K562 (cell line): ENCODE measurements around the gene ZNF410. TPM values are rescaled to one million over a fixed set of nuclear protein-coding genes. Genes with fewer than 3 reads are reported as not detected.

Experiments used
- ATF1 ChIP-seq, 2 experiments: fragments of 450-650 bp in 1 of 2; IDR thresholded peaks; 2 replicates each; pipeline ENCODE4 v1.6.1; 2016; ENCODE audit warnings: missing compliant biosample characterization in 1 of 2, missing genetic modification characterization in 1 of 2
- CBX1 ChIP-seq: sonication (generic); IDR thresholded peaks from 2 replicates; pipeline ENCODE4 v1.6.1; 2016; ENCODE audit warnings: antibody characterized with exemption, low read depth, mild to moderate bottlenecking
- EGR1 ChIP-seq: fragments of 450-650 bp; conservative IDR thresholded peaks from 2 replicates; pipeline ENCODE4 v1.6.1; 2017; ENCODE audit warnings: mild to moderate bottlenecking
- EP400 ChIP-seq: fragments of 450-650 bp; IDR thresholded peaks from 2 replicates; pipeline ENCODE4 v1.6.1; 2017; ENCODE audit warnings: antibody characterized with exemption, mild to moderate bottlenecking, moderate library complexity
- ETV1 ChIP-seq: fragments of 450-650 bp; conservative IDR thresholded peaks from 2 replicates; pipeline ENCODE4 v1.6.1; 2016; ENCODE audit warnings: missing genetic modification characterization, control low read depth, low read depth, missing compliant biosample characterization
- GATAD2A ChIP-seq: fragments of 450-650 bp; IDR thresholded peaks from 2 replicates; pipeline ENCODE4 v1.6.1; 2017
- HDAC1 ChIP-seq, 2 experiments: fragments of 450-650 bp; IDR thresholded peaks; 2 replicates each; pipeline ENCODE4 v1.6.1; 2016 to 2017; ENCODE audit warnings: inconsistent platforms in 1 of 2, mild to moderate bottlenecking in 1 of 2, moderate library complexity in 1 of 2
- MAFF ChIP-seq: IDR thresholded peaks from 2 replicates; pipeline ENCODE4 v1.6.1; 2012; ENCODE audit warnings: low read length, improper control_type of control experiment
- MAX ChIP-seq: sonication (generic); formaldehyde crosslinking; IDR thresholded peaks from 2 replicates; pipeline ENCODE4 v1.9.0; 2022; ENCODE audit warnings: mild to moderate bottlenecking, missing genetic modification reagents
- MCM7 ChIP-seq, 2 experiments: fragments of 450-650 bp; IDR thresholded peaks; 2 replicates each; pipeline ENCODE4 v1.6.1; 2016 to 2018
- MNT ChIP-seq, 2 experiments: fragments of 450-650 bp; conservative IDR thresholded peaks; 2 replicates each; pipeline ENCODE4 v1.6.1; 2017; ENCODE audit warnings: mild to moderate bottlenecking in 2 of 2, moderate library complexity in 2 of 2
- MXI1 ChIP-seq: IDR thresholded peaks from 2 replicates; pipeline ENCODE4 v1.6.1; 2011; ENCODE audit warnings: low read depth, mild to moderate bottlenecking, improper control_type of control experiment, low read length
- NFIC ChIP-seq: fragments of 450-650 bp; IDR thresholded peaks from 2 replicates; pipeline ENCODE4 v1.6.1; 2017; ENCODE audit warnings: mild to moderate bottlenecking, inconsistent platforms
- NFIX ChIP-seq: fragments of 250-450 bp; sonication (Bioruptor Pico); IDR thresholded peaks from 2 replicates; pipeline ENCODE4 v1.4.0; 2020; ENCODE audit warnings: low read depth, mild to moderate bottlenecking, moderate library complexity
- PHF20 ChIP-seq: fragments of 450-650 bp; IDR thresholded peaks from 2 replicates; pipeline ENCODE4 v1.6.1; 2018; ENCODE audit not compliant: partially characterized antibody
- POLR2AphosphoS5 ChIP-seq: IDR thresholded peaks from 2 replicates; pipeline ENCODE4 v1.6.1; 2011; ENCODE audit warnings: mild to moderate bottlenecking, low read depth, low read length, moderate library complexity; ENCODE audit not compliant: control insufficient read depth, insufficient read depth
- POLR2G ChIP-seq: fragments of 200-400 bp; formaldehyde crosslinking; IDR thresholded peaks from 2 replicates; pipeline ENCODE4 v1.6.1; 2017; ENCODE audit warnings: low read depth, mild to moderate bottlenecking, antibody characterized with exemption, low read length, moderate library complexity
- PTTG1 ChIP-seq: fragments of 450-650 bp; IDR thresholded peaks from 2 replicates; pipeline ENCODE4 v1.6.1; 2016; ENCODE audit warnings: low read depth, mild to moderate bottlenecking, missing genetic modification characterization, missing compliant biosample characterization
- SUPT5H ChIP-seq: fragments of 450-650 bp; IDR thresholded peaks from 2 replicates; pipeline ENCODE4 v1.6.1; 2016
- TOE1 ChIP-seq, 2 experiments: fragments of 450-650 bp in 1 of 2; sonication (generic) in 1 of 2; formaldehyde crosslinking in 1 of 2; IDR thresholded peaks; 2 replicates each; pipeline versions ENCODE4 v1.7.1 to v1.8.0; 2016 to 2022; ENCODE audit warnings: borderline replicate concordance in 2 of 2, mild to moderate bottlenecking in 2 of 2, antibody characterized with exemption in 1 of 2, inconsistent platforms in 1 of 2, low read depth in 1 of 2, missing genetic modification reagents in 1 of 2, moderate library complexity in 1 of 2
- ZBED1 ChIP-seq: IDR thresholded peaks from 2 replicates; pipeline ENCODE4 v1.6.1; 2014
- ZNF232 ChIP-seq: sonication (generic); formaldehyde crosslinking; IDR thresholded peaks from 2 replicates; pipeline ENCODE4 v1.8.0; 2022; ENCODE audit warnings: mild to moderate bottlenecking, missing genetic modification reagents
- polyA plus RNA-seq, 8 experiments: library from polyadenylated mRNA; depleted of rRNA in 4 of 8; stranded (reverse) in 5 of 8; unstranded in 3 of 8; fragments of >200 nt; fragmentation: Nextera tagmentation in 2 of 8; fragmentation: Illumina TruSeq in 1 of 8; extraction: Ambion mirVana in 2 of 8; extraction: Trizol in 1 of 8; gene quantifications; 2 replicates each; pipeline versions ENCODE4 v1.2.1 to v1.2.3, GENCODE V29; 2011 to 2014; ENCODE audit warnings: inconsistent platforms in 1 of 8, missing spikeins in 1 of 8
- total RNA-seq, 7 experiments: library from RNA; depleted of rRNA in 6 of 7; stranded (reverse); fragments of >200 nt in 6 of 7; fragmentation: Illumina TruSeq in 2 of 7; extraction: Trizol in 2 of 7; gene quantifications; 2 replicates each; pipeline versions ENCODE4 v1.2.1 to v1.2.3, GENCODE V29; 2011 to 2021; ENCODE audit warnings: low replicate concordance in 1 of 7
- TF ChIP-seq, protein P1 (sequence below): fragments of 450-650 bp; IDR thresholded peaks from 2 replicates; pipeline ENCODE4 v1.6.1; 2017; ENCODE audit warnings: antibody characterized with exemption
- TF ChIP-seq, protein P2 (sequence below): sonication (generic); formaldehyde crosslinking; IDR thresholded peaks from 2 replicates; pipeline ENCODE4 v1.9.0; 2022; ENCODE audit warnings: mild to moderate bottlenecking, missing genetic modification reagents

ZNF410 gene
- total and polyA plus RNA-seq, 9 of the 15 experiments (the other 6 are each of a cell fraction or from before 2014, with no cell fraction given): 20.5 to 64.8 (median 38.7) TPM

- TF ChIP-seq TOE1 (IDR thresholded peaks at IDR 0.05; ENCODE audit: borderline replicate concordance): peak; percentile 29; the same call in 1 of the 2 replicates
- no peak for TF ChIP-seq TOE1 (CRISPR knock-in tag; IDR thresholded peaks at IDR 0.05; ENCODE audit: borderline replicate concordance, low read depth)
- TF ChIP-seq ZBED1: 0 out of 2 replicates have a peak, but pooled peaks have one; percentile 14
- no peak for TF ChIP-seq MCM7 (IDR thresholded peaks at IDR 0.05)
- no peak for TF ChIP-seq PTTG1 (tag)
- peak; percentile 75 for TF ChIP-seq MAX (CRISPR knock-in tag)
- TF ChIP-seq ZNF232 (CRISPR knock-in tag): no peak
- peak; percentile 57; the same call in 1 of the 2 replicates for TF ChIP-seq POLR2AphosphoS5
- TF ChIP-seq MNT (conservative IDR thresholded peaks at IDR 0.05): peak; percentile 50 to 79
- no peak for TF ChIP-seq ATF1 (CRISPR knock-in tag; IDR thresholded peaks at IDR 0.05)
- TF ChIP-seq ATF1 (tag; IDR thresholded peaks at IDR 0.05): peak; percentile 93
- TF ChIP-seq CBX1: 0 out of 2 replicates have a peak, but pooled peaks have one; percentile 64
- TF ChIP-seq NFIC: peak; percentile 24; the same call in 1 of the 2 replicates
- no peak for TF ChIP-seq MAFF
- TF ChIP-seq NFIX: no peak
- TF ChIP-seq PHF20: peak; percentile 78
- peak; percentile 99 for TF ChIP-seq POLR2G
- peak; percentile 94 for TF ChIP-seq SUPT5H
- TF ChIP-seq EGR1: peak; percentile 41; the same call in 1 of the 2 replicates
- no peak for TF ChIP-seq GATAD2A
- TF ChIP-seq, protein P1, sequence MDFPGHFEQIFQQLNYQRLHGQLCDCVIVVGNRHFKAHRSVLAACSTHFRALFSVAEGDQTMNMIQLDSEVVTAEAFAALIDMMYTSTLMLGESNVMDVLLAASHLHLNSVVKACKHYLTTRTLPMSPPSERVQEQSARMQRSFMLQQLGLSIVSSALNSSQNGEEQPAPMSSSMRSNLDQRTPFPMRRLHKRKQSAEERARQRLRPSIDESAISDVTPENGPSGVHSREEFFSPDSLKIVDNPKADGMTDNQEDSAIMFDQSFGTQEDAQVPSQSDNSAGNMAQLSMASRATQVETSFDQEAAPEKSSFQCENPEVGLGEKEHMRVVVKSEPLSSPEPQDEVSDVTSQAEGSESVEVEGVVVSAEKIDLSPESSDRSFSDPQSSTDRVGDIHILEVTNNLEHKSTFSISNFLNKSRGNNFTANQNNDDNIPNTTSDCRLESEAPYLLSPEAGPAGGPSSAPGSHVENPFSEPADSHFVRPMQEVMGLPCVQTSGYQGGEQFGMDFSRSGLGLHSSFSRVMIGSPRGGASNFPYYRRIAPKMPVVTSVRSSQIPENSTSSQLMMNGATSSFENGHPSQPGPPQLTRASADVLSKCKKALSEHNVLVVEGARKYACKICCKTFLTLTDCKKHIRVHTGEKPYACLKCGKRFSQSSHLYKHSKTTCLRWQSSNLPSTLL: no peak
- TF ChIP-seq EP400: peak; percentile 88
- TF ChIP-seq MXI1: peak; percentile 69; the same call in 1 of the 2 replicates
- TF ChIP-seq, protein P2, sequence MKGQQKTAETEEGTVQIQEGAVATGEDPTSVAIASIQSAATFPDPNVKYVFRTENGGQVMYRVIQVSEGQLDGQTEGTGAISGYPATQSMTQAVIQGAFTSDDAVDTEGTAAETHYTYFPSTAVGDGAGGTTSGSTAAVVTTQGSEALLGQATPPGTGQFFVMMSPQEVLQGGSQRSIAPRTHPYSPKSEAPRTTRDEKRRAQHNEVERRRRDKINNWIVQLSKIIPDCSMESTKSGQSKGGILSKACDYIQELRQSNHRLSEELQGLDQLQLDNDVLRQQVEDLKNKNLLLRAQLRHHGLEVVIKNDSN (CRISPR knock-in tag): no peak
- TF ChIP-seq ETV1 (tag): peak; percentile 73
- peak in 1 of 2 experiments; percentile 67; a peak in 2 of 4 replicates for TF ChIP-seq HDAC1 (IDR thresholded peaks at IDR 0.05)
Measured at GRCh38 chr14:73949752-73950734, 63.4 kb downstream of the ZNF410 start, which contains the start of the genes COQ6 and FAM161B (continued).
